H9 (cell line): Measurements from ENCODE around the gene DHODH. TPM values are rescaled to one million over a fixed set of nuclear protein-coding genes. Genes with fewer than 3 reads are reported as not detected.

Source experiments
- DNase-seq: peaks from one replicate; pipeline ENCODE4 v3.0.0-alpha.2; 2017
- H2AFZ ChIP-seq: one replicate; pipeline ENCODE4 v1.6.1; 2013; ENCODE audit warnings: mild to moderate bottlenecking, low read length, control low read depth, moderate library complexity
- H2AK5ac ChIP-seq: 2 replicates; pipeline ENCODE4 v1.6.1; 2013; ENCODE audit warnings: low read length, control low read depth, mixed read lengths; ENCODE audit not compliant: insufficient read length
- H2BK120ac ChIP-seq: one replicate; pipeline ENCODE4 v1.6.1; 2013; ENCODE audit warnings: low read depth, mild to moderate bottlenecking, low read length, control low read depth, inconsistent platforms; ENCODE audit not compliant: poor library complexity, severe bottlenecking
- H2BK12ac ChIP-seq: 2 replicates; pipeline ENCODE4 v1.6.1; 2013; ENCODE audit warnings: low read length, control low read depth, mixed read lengths, low read depth; ENCODE audit not compliant: insufficient read length
- H2BK15ac ChIP-seq: 2 replicates; pipeline ENCODE4 v1.6.1; 2013; ENCODE audit warnings: low read depth, low read length, control low read depth
- H2BK20ac ChIP-seq: one replicate; pipeline ENCODE4 v1.6.1; 2013; ENCODE audit warnings: low read depth, mild to moderate bottlenecking, low read length, control low read depth, inconsistent platforms; ENCODE audit not compliant: poor library complexity, severe bottlenecking
- H2BK5ac ChIP-seq: 2 replicates; pipeline ENCODE4 v1.6.1; 2013; ENCODE audit warnings: low read length, control low read depth, mixed read lengths; ENCODE audit not compliant: insufficient read length
- H3K14ac ChIP-seq: 2 replicates; pipeline ENCODE4 v1.6.1; 2013; ENCODE audit warnings: low read length, control low read depth; ENCODE audit not compliant: insufficient read depth
- H3K18ac ChIP-seq: 2 replicates; pipeline ENCODE4 v1.6.1; 2013; ENCODE audit warnings: low read depth, mild to moderate bottlenecking, mixed read lengths, low read length, control low read depth; ENCODE audit not compliant: insufficient read length
- H3K23ac ChIP-seq: 2 replicates; pipeline ENCODE4 v1.6.1; 2013; ENCODE audit warnings: low read length, control low read depth, mixed read lengths, low read depth; ENCODE audit not compliant: insufficient read length
- H3K23me2 ChIP-seq: 2 replicates; pipeline ENCODE4 v1.6.1; 2013; ENCODE audit warnings: low read depth, mild to moderate bottlenecking, mixed read lengths, low read length, control low read depth; ENCODE audit not compliant: insufficient read length, poor library complexity, severe bottlenecking
- H3K27ac ChIP-seq: 2 replicates; pipeline ENCODE4 v1.5.1; 2013; ENCODE audit warnings: low read length, control low read depth, mixed read lengths, low read depth; ENCODE audit not compliant: insufficient read length
- H3K27me3 ChIP-seq: 2 replicates; pipeline ENCODE4 v1.6.1; 2013; ENCODE audit warnings: low read length, control low read depth, inconsistent platforms; ENCODE audit not compliant: insufficient read depth
- H3K4ac ChIP-seq: 2 replicates; pipeline ENCODE4 v1.6.1; 2013; ENCODE audit warnings: low read depth, mild to moderate bottlenecking, control low read depth, inconsistent platforms, low read length, moderate library complexity
- H3K4me1 ChIP-seq: 2 replicates; pipeline ENCODE4 v1.6.1; 2013; ENCODE audit warnings: low read length, control low read depth, inconsistent platforms; ENCODE audit not compliant: insufficient read depth
- H3K4me2 ChIP-seq: 2 replicates; pipeline ENCODE4 v1.6.1; 2013; ENCODE audit warnings: low read length, control low read depth, mixed read lengths; ENCODE audit not compliant: insufficient read length, insufficient read depth
- H3K56ac ChIP-seq: 2 replicates; pipeline ENCODE4 v1.6.1; 2013; ENCODE audit warnings: low read depth, mild to moderate bottlenecking, mixed read lengths, low read length, control low read depth; ENCODE audit not compliant: insufficient read length
- H3K79me1 ChIP-seq: 2 replicates; pipeline ENCODE4 v1.6.1; 2013; ENCODE audit warnings: low read depth, mild to moderate bottlenecking, moderate library complexity, low read length, control low read depth, inconsistent platforms; ENCODE audit not compliant: insufficient read depth, poor library complexity, severe bottlenecking
- H3K79me2 ChIP-seq: 2 replicates; pipeline ENCODE4 v1.6.1; 2013; ENCODE audit warnings: low read length, control low read depth, inconsistent platforms; ENCODE audit not compliant: insufficient read depth
- H3K9ac ChIP-seq: 2 replicates; pipeline ENCODE4 v1.6.1; 2013; ENCODE audit warnings: low read length, control low read depth, mixed read lengths; ENCODE audit not compliant: insufficient read length; ENCODE audit errors: extremely low read depth
- H3K9me3 ChIP-seq: one replicate; pipeline ENCODE4 v1.6.1; 2013; ENCODE audit warnings: low read depth, low read length, inconsistent platforms; ENCODE audit not compliant: control insufficient read depth
- H3T11ph ChIP-seq: one replicate; pipeline ENCODE4 v1.6.1; 2013; ENCODE audit warnings: mild to moderate bottlenecking, low read length, control low read depth, inconsistent platforms
- H4K20me1 ChIP-seq: one replicate; pipeline ENCODE4 v1.6.1; 2013; ENCODE audit not compliant: control insufficient read depth, insufficient read length, insufficient read depth
- H4K5ac ChIP-seq: 2 replicates; pipeline ENCODE4 v1.6.1; 2013; ENCODE audit warnings: low read depth, mild to moderate bottlenecking, mixed read lengths, low read length, control low read depth; ENCODE audit not compliant: insufficient read length
- H4K8ac ChIP-seq: replicated peaks from 2 replicates; pipeline ENCODE4 v1.6.1; 2013; ENCODE audit warnings: low read length, control low read depth, mixed read lengths, low read depth; ENCODE audit not compliant: insufficient read length
- H4K91ac ChIP-seq: 2 replicates; pipeline ENCODE4 v1.6.1; 2013; ENCODE audit warnings: low read depth, mild to moderate bottlenecking, moderate library complexity, mixed read lengths, low read length, control low read depth; ENCODE audit not compliant: insufficient read length
- H3K27ac Mint-ChIP-seq, 3 experiments: 2 replicates in 2 of 3; 3 replicates in 1 of 3; pipeline ENCODE4 v1.8.0; 2020 to 2021; ENCODE audit warnings: mixed read lengths in 3 of 3, mild to moderate bottlenecking in 1 of 3, moderate library complexity in 1 of 3
- H3K27me3 Mint-ChIP-seq: 2 replicates; pipeline ENCODE4 v1.8.0; 2021; ENCODE audit warnings: low read depth, mild to moderate bottlenecking, moderate library complexity, mixed read lengths
- H3K36me3 Mint-ChIP-seq, 3 experiments: 2 replicates in 2 of 3; 3 replicates in 1 of 3; pipeline ENCODE4 v1.8.0; 2020 to 2021; ENCODE audit warnings: low read depth in 3 of 3, mixed read lengths in 3 of 3; ENCODE audit not compliant: insufficient read depth in 1 of 3
- H3K4me1 Mint-ChIP-seq, 2 experiments: 2 replicates each; pipeline ENCODE4 v1.8.0; 2020; ENCODE audit warnings: mixed read lengths in 2 of 2
- H3K4me3 Mint-ChIP-seq, 2 experiments: 2 replicates in 1 of 2; 3 replicates in 1 of 2; pipeline ENCODE4 v1.8.0; 2020 to 2021; ENCODE audit warnings: mild to moderate bottlenecking in 2 of 2, mixed read lengths in 2 of 2, moderate library complexity in 1 of 2
- H3K9me3 Mint-ChIP-seq, 2 experiments: 2 replicates in 1 of 2; 3 replicates in 1 of 2; pipeline ENCODE4 v1.8.0; 2020; ENCODE audit warnings: mild to moderate bottlenecking in 2 of 2, mixed read lengths in 2 of 2, moderate library complexity in 1 of 2
- CTCF ChIP-seq: fragments of 200-600 bp; sonication (generic); conservative IDR thresholded peaks from 3 replicates; pipeline ENCODE4 v1.8.0; 2021; ENCODE audit warnings: antibody characterized with exemption, mild to moderate bottlenecking
- total RNA-seq: library from RNA; stranded (reverse); gene quantifications from 2 replicates; pipeline ENCODE4 v1.2.1, GENCODE V29; 2021

Gene DHODH
- total RNA-seq, 1 experiment from 2014 or later: 16.4 TPM

GRCh38 chr16:72049110-72049509 is 40.6 kb downstream of the DHODH start:
- no peaks in the 10 kb centered on the region for H3K9me3 ChIP-seq
- TF ChIP-seq CTCF: no peak
- no peak overlapping the region for H2AK5ac ChIP-seq
- H4K91ac ChIP-seq: no peak overlapping the region
- H2BK120ac ChIP-seq: no peak overlapping the region
- no peaks in the 10 kb centered on the region for H3K79me1 ChIP-seq
- no peak overlapping the region for H2BK5ac ChIP-seq
- no peak overlapping the region for H3K9ac ChIP-seq
- no peaks in the 10 kb centered on the region for H3K23me2 ChIP-seq
- no peaks in the 10 kb centered on the region for H3K79me2 ChIP-seq
- no peak overlapping the region for H2AFZ ChIP-seq
- no peaks in the 10 kb centered on the region for H3K4me1 ChIP-seq
- Mint-ChIP-seq H3K9me3 (peaks cover 8 to 12% of the 10 kb centered on the region in 2 experiments; a peak in 3 of 5 replicates), H3K27ac (no peak overlapping the region), H3K36me3 (no peaks in the 10 kb centered on the region), H3K4me1 (no peaks in the 10 kb centered on the region), H3K27me3 (peaks cover 13% of the 10 kb centered on the region), H3K4me3 (no peak overlapping the region)
- H4K8ac ChIP-seq: no peak overlapping the region
- H3K14ac ChIP-seq: no peak overlapping the region
- H3K18ac ChIP-seq: no peak overlapping the region
- no peak overlapping the region for H3K4me2 ChIP-seq
- H3K4ac ChIP-seq: no peak overlapping the region
- H2BK12ac ChIP-seq: no peak overlapping the region
- no peak for DNase-seq
- H2BK20ac ChIP-seq: no peak overlapping the region
- H3K27me3 ChIP-seq: no peaks in the 10 kb centered on the region
- no peak overlapping the region for H2BK15ac ChIP-seq
- no peak overlapping the region for H3K56ac ChIP-seq
- H3K27ac ChIP-seq: no peak overlapping the region
- no peak overlapping the region for H3T11ph ChIP-seq
- H4K5ac ChIP-seq: no peak overlapping the region
- no peaks in the 10 kb centered on the region for H4K20me1 ChIP-seq
- no peak overlapping the region for H3K23ac ChIP-seq
